HG03066 (cell line): ENCODE measurements around the gene LSM14B.
"Not testable (repeated sequence)": the region's sequence is repeated elsewhere in the genome, so short reads cannot be mapped to it uniquely, and the experiment has no call there.

Source experiments
- ATAC-seq: cut with Tn5 transposase; IDR thresholded peaks from one replicate; pipeline ENCODE4 v1.9.1; 2021; ENCODE audit warnings: low read depth; ENCODE audit not compliant: unreplicated experiment

LSM14B gene

DNA sequence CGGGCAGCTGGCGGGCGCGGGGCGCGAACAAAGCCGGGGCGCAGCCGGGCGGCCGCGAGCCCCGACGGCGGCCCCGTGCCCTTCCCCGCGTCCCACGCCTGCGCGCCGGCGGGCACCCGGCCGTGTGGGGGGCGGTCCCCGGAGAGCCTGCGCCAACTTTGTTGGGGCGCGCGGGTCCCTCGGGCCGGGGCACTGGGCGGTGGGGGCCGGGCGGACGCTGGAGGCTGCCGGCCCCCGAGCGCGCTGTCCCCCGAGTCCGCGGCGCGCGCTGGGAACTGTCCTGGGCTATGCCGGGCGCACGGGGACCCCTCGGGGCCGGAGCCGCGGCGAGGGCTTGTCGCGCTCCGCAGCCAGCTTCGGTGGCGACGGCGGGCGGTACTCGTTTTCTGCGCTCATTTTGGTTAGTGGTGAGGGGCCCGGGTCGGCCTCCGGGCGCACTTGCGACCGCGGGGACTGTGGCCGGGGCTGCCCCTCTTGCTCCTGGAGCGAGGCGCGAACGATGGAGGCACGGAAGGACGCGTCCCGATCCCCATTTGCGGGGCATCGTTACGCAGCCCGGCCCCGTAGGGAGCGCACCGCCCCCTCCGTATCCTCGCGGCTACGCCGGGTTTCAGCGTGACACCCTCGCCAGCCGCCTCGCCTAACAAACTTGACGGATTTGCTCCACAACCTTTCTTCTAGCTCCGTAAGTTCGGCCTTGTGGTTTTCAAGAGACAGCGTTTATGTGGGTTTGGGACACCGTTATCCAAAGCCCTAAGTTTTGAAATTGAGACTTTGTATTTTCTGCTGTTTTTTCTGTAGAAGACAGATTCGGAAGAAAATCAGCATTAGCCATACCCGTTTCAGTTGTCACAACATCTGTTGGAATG is 21.9 kb downstream of the LSM14B start:
- ATAC-seq = no peak

DNA sequence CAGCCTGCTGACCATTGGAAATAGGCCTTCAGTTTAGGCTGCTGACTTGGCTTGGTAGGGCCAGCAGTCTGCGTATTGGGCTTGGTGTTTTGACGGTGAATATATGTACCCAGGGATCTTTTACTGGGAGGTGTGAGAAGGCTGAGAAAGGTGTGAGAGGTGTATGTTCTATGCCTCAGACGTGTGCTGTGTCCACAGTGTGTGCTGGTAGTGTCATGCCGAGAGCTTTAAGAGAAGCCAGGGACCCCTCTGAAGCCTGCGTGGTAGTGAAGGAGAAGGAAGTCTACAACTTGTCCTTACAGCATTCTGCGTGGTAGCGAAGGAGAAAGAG is 23.4 kb downstream of the LSM14B start:
- ATAC-seq = no peak

DNA sequence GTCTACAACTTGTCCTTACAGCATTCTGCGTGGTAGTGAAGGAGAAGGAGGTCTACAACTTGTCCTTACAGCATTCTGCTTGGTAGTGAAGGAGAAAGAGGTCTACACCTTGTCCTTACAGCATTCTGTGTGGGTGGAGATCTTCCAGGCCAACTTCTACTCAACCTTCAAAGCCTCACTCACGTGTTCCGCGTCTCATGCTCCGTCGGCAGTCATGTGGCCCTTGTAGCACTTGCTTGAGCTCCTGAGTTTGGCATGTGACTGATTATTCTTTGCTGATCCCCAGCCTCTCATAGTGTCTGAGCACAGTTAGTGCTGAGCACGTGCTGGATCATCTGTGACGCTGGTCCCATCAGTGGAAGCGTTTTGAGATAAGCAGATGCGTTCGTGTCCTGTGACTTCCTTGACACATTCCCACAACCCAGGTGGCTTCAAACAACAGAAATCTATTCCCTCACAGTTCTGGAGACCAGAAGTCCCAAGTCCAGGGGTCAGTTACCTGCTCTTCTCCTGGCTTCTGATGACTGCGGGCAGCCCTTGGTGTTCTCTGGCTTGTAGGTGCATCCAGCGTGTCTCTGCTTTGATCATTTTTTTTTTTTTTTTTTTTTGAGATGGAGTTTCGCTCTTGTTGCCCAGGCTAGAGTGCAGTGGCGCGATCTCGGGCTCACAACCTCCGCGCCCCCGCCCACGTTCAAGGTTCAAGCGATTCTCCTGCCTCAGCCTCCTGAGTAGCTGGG is 23.9 kb downstream of the LSM14B start:
- no peak for ATAC-seq

DNA sequence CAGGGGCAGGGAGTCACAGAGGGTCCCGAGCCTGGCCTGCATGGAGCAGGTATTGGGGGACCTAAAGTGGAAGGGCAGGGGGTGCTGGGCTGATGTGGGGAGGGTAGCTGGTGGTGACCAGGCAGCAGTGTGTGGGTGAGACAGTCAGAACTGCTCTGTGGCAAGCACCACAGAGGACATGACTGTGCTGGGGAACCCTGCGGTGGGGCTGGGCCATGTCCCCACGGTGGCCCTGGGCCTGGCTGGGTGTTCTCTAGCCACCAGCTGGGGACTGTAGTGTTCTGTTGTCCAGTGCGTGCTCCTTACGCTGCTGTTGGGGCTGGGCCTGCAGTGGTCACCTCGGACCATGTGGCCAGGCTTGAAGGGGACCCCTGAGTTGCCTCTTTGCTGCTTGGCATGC is 24.9 kb downstream of the LSM14B start:
- ATAC-seq = no peak

DNA sequence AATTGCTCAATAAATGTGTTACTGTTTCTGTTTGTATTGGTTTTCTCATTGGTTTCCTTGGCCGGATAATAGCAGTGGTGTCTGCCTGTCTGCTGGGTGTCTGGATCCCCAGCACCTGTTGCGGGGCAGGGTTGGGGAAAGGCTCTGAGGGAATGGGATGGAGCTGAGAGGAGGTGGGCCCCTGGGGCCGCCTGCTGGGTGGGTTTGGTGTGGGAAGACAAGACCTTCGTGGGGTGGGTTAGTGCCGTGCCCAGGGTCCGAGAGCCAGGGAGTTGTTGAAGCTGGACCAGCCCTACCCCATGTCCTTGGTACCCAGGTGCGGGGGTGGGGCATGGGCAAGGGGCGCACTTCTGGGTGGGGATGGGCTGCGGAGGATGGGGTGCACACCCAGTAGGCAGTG is 25.3 kb downstream of the LSM14B start:
- ATAC-seq = no peak

DNA sequence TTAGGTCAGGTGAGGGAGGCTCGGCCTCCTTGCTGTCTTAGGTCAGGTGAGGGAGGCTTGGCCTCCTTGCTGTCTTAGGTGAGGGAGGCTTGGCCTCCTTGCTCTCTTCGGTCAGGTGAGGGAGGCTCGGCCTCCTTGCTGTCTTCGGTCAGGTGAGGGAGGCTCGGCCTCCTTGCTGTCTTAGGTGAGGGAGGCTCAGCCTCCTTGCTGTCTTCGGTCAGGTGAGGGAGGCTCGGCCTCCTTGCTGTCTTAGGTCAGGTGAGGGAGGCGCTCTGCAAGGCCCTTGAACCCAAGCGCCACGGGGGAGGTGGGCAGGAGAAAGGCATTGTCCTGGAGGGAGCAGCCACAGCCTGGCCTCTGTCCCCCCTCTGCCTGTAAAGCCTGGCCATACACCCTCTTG is 26.1 kb downstream of the LSM14B start:
- not testable (repeated sequence) for ATAC-seq

DNA sequence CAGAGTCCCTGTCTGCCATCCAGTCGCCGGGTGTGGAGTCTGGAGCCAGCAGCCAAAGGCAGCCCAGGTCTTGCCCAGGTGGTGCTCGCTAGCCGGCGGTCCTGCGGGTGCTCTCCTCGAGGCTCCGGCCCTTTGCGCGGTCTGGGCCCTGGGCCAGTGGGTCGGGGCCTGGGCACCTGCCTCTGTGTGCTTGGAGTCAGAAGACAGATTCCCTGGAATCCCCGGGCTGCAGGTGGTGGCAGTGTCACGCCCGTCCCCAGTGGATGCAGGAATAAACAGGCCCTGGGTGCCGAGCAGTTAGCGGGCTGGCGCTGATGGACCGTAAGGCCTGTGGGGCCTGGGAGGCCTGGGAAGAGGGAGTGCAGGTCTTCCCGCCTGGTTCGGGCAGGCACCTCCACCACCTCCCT is 26.6 kb downstream of the LSM14B start:
- no peak for ATAC-seq

DNA sequence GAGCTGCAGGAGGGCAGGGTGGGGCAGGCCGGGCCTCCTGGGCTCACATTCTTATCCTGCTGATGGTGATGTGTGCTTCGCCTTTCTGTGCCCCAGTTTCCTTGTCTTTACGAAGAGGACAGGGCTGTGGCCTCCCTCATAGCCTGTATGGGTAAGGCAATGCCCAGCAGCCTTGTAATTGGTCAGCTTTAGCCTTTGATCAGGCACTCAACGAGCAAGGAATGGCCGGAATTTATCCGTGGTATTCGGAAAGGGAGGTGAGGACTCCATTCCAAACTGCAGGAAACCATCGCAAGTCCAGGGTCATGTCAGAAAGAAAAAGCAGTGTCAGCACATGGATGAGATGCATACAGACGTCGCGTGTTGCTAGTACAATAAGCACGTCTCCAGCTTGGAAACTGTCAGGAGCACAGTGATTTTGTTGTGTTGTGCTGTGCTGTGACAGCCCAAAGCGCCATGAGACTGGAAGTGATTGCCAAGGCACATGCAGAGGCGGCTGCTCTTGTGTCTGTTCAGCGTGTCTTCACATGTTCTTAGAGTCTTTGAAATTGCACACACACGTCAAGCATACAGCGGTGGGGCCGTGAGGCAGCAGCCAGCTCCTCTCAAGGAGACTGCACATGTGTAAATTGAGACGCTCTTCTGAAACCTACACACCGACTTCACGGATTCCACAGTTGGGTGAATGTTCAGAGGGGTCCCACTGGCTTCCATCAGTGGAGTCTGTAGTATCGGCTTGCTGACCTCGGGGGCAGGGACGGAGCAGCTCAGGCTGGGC is 27.4 kb downstream of the LSM14B start:
- no peak for ATAC-seq

DNA sequence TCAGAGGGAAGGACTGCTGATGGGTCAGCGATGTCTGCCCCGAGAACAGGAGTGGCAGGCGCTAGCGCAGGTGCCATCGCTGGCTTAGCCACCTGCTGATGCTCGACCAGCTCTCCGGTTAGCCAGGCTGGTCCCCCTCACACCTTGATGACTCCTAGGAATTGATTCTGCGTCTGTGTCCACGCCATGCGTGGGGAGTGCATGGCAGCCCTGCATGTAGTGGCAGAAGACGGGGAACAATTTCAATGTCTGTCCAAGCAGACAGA is 28.0 kb downstream of the LSM14B start:
- ATAC-seq = no peak

DNA sequence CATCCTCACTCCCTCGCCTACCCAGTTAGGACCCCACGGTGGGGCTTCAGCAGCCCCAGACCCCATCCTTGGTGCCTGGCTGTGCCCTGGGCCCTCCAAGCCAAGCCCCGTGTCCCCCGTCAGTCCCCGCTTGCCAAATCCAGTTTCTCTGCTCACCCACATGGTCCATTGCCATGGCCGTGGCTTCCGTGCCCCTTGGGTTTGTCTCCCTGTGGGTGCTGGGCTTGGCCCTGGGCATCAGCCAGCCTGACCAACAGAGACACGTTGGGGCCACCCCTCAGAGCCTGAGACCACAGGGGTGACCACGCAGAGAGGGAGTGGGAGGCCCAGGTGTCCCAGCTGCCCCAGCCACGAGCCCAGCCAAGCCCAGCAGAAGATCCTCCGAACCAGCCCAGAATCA is 28.9 kb downstream of the LSM14B start:
- no peak for ATAC-seq

DNA sequence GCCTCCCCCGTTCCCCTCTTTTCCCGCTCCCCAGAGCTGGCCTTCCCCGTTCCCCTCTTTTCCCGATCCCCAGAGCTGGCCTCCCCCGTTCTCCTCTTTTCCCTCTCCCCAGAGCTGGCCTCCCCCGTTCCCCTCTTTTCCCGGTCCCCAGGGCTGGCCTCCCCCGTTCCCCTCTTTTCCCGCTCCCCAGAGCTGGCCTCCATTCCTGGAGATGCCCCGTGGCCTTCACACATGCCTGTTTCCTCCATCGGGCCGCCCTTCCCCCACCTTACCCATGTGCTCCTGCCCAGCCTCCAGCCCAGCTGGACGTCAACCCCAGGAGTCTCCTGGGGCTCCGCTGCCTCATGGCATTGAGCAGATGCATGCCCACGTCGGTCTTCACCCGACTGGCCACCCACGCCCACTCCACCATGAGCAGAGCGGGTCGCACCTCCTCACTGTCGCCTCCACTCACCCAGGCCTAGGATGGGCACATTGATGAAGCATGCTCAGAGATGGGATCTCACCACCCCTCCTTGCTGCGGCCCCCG is 29.6 kb downstream of the LSM14B start:
- ATAC-seq = no peak

DNA sequence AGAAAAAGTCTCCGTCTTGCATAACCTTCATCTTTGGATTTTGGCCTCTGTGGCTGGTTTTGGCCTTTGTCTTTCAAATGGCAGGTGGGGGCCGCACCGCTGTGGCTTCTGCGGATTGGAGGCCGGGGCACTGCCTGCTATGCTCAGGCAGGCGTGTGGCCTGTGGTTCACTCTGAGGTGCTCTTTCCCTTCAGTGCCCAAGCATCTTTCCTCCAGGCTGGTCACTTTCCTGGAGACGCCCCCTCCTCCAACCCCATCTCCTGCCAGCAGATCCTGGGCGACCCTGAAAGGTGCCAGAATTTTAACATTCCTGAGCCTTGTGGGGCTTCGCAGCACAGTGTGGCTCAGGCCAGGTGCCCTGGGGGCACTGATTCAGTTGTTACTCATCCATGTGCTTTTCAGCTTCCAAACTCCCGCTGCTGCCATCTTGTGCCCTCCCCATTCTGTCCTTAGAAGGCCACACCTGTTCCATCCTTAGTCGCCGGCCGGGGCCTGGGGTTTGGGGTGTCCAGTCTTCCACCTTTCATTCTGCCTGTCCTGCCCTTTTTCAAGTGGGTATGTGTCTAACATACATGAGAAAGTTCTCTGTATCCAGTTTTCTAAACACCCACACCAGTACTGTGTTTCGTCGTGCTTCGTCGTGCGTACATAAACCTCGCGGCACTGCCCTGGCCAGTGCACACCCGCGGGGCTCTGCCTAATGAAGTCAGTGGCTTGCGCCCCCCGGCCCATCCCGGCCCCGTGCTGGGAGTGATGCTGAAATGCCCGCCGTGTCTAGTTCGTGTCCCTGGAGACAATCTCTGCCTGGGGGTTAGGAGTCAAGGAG is 33.4 kb downstream of the LSM14B start:
- no peak for ATAC-seq

DNA sequence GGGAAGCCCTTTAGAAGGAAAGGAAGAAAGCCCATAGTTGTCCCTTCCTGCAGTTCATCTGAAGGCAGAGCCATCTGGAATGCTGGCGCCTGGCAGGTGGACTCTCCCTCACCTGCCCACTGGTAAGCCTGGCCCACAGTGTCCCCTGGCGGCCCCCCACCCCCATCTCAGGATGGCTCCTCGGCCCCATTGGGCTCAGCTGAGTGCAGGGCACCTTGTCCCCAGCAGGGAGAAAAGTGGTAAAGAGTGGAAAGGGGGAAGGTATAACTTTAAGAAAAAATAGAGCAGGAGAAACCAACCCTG is 33.9 kb downstream of the LSM14B start:
- no peak for ATAC-seq

DNA sequence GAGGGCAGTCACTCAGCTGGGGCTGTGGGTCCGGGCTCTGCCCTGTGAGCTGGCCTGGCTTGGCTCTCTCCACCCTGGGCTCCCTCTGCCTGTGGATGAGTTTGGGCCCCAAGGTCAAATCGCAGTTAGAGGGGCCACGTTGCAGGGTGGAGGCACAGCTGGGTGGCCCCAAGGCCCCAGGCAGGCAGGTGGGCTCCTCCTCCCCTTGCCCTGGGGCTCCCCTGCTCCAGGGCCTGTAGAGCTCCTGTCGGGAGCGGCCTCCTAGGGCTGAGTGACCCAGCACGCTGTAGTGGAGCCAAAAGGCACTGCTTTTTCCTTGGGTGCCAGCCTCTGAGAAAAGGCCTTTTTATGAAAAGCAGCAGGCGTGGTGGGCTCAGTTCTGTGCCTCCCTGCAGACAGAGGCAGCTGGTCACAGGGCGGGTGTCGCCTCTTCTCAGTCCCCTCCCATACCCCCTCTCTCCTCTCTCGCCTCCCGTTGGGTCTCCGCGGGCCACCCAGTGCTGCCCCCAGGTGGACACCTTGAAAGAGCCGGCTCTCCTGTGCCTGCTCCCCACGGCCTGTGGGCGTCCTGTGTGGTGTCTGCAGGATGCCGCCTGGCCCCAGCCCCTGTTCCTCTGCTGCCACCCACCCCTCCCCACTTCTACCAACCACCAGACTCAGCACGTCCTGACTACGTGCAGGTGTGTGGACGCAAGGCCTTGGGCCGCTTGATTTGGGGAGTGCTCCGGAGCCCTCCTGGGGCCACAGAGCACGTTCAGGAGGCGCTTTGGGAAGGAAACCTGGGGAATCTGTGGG is 34.5 kb downstream of the LSM14B start:
- no peak for ATAC-seq

DNA sequence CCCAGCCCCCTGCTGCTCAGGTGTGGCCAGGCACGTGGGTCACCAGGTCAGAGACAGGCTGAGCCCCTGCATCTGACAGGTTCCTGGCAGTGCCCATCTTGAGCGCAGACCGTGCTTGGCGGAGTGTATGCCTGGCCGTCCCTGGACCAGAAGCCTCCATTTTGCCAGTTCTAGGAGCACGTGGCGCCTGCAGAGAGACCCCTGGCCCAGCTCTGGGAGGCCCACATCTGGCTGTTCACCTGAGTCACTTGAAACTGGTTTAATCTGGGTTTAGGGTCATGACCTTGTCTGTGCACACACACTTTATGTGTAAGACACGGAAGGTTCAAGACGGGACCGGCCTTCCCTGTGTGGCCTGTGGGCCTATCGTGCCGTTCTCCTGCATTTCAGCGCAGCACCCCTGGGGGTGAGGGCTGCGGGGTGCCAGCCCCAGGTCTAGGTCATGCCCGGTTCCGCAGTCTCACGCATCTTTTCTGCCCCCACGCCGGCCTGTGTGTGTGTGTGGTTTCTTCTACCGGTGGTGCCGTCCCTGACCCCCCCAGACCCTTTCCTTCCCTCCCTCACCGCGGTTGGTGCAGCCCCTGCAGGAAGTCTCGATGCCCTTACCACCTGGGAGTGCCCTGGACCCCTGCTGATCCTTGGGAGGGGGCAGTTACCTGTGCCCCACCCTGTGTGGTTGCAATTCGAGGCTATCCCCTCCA is 35.3 kb downstream of the LSM14B start:
- ATAC-seq = no peak

DNA sequence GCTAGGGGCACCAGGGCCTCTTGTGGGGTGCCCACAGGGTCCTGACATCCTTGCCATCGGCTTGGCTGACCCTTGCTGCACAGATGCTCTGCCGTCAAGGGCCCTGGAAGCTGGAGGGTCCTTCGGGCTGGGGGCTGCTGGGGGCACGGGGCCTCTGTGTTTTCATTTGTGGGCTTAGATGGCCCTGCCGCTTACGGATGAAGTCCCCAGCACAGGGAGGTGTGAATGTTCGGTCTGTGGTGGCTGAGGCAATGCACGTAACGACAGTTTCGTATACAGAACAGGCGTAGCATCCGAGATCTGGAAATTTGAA is 35.8 kb downstream of the LSM14B start:
- ATAC-seq = no peak

DNA sequence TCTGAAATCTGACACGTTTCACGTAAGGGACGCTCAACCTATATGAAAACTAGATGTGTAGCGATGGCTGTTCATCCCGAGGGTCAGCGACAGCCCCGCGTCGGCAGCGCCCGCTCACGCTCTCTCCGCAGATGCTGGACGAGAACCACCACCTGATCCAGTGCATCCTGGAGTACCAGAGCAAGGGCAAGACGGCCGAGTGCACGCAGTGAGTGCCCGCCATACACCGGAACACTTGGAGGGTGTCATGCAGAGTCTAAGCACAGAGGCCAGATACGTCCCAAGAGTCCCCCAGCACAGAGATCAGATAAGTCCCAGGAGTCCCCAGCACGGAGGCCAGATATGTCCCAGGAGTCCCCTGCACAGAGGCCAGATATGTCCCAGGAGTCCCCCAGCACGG is 36.3 kb downstream of the LSM14B start:
- ATAC-seq = no peak

DNA sequence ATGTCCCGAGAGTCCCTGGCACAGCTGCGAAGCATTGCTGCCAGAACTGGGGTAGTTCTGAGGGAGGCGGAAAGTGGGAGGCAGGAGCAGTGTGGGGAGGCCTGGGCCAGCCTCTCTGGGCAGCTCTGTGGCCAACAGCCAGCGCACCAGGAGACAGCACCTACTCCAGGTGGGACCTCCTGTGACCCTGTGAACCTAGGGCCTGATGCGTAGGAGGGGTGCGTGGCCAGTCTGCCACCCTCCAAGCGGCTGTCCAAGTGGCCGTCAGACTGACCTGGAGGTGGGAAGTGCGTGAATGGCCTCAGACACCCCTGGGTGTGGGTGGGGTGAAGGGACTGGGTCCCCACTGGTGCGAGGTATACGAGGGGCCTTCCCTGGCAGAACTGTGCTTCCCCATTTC is 36.8 kb downstream of the LSM14B start:
- ATAC-seq = no peak

DNA sequence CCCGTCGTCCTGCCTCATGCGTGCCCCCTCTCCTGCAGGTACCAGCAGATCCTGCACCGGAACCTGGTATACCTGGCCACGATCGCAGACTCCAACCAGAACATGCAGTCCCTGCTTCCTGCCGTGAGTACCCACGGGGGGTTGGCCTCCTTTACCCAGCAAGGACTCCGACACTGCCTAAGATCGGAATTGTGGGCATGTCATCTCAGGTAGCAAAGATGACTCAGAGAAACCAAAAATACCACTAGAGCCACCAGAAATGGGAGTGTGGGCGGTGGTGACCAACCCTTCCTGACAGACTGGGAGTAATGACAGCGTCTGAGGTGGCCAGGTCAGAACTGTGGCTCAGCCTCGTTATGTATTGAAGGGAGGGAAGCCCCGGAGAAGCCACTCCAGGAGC is 37.6 kb downstream of the LSM14B start:
- no peak for ATAC-seq

DNA sequence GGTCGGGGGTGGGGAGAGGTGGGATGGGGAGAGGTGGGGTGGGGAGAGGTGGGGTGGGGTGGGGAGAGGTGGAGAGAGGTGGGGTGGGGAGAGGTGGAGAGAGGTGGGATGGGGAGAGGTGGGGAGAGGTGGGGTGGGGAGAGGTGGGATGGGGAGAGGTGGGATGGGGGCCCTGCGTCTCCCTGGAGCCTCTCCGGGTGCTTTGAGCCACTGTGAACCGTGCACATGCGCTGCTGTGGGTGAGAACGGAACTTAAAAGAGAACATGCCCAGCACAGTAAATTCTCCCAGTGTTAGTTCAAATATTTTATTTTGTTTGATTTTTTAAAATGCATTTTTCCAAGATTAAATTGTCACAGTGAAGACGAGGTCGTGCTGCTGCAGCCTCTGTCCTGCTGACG is 38.0 kb downstream of the LSM14B start:
- ATAC-seq = no peak
